K562 treated with DMSO at 1 percent for 12 hours (cell line): ENCODE data around the gene KCNS3. TPM values are rescaled to one million over a fixed set of nuclear protein-coding genes. Genes with fewer than 3 reads are reported as not detected.

Experiments used
- total RNA-seq: library from RNA; unstranded; fragments of 300-600 nt; gene quantifications from 2 replicates; pipeline ENCODE4 v1.2.3, GENCODE V29; 2022; ENCODE audit not compliant: insufficient read depth

KCNS3 gene, protein sequence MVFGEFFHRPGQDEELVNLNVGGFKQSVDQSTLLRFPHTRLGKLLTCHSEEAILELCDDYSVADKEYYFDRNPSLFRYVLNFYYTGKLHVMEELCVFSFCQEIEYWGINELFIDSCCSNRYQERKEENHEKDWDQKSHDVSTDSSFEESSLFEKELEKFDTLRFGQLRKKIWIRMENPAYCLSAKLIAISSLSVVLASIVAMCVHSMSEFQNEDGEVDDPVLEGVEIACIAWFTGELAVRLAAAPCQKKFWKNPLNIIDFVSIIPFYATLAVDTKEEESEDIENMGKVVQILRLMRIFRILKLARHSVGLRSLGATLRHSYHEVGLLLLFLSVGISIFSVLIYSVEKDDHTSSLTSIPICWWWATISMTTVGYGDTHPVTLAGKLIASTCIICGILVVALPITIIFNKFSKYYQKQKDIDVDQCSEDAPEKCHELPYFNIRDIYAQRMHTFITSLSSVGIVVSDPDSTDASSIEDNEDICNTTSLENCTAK
- 1.0 and 2.4 TPM in 2 replicates for total RNA-seq

DNA sequence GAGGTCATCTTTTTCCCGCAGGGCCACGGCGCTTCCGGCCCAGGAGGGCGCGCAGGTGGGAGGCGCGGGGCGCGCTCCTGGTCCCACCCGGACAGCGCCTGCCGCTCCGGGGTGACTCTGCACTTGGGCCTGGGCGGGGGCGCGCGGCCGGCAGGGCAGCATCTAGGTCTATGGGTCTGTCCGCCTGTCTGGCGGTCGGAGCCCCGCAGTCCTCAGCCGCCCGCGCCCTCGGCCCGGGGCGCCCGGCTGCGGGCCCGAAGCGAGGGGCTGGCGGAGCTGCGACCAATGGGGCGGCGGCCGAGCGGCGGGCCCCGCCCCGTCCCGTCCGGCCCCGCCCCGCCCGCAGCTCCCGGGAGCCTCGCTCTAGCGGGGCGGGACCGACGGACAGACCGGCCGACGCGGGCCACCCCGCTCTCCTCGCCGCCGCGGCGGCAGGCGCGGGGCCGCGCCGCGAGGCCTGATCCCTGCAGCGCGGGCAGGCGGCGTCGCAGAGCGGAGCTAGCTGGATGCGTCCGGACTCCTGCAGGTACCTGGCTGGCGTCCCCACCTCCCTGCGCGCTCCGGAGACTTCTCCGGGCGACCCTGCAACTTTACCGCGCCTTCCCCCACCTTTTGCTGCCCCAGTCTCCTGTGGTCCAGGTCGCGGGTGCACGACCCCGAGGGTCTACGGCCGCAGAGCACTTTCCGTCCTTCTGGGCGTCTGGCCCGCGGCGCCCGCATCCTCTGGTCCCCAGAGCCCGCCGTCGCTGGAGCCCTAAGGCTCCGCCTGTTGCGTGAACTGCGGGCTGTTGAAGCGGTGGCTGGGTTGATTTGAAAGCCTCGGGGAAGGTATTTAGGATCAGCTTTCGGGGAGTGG lies at the start of gene KCNS3:
Gene KCNS3 (plus strand): TSS at position 387 of the 856 bp plus-strand sequence. CDS start 52,342 bp downstream, outside the sequence.

Other genes with a start within 250 kb of the KCNS3 start
- gene SMC6, start 124.9 kb upstream of the KCNS3 start, total RNA-seq = 11.4 and 32.4 TPM in 2 replicates
- gene GEN1, start 124.5 kb upstream of the KCNS3 start, total RNA-seq = 6.4 and 10.8 TPM in 2 replicates
- not detected in 2 replicates for gene MSGN1, start 62.2 kb upstream of the KCNS3 start, total RNA-seq